Heart left ventricle (tissue), 16 donors: ENCODE data around the gene NTHL1. TPM values are rescaled to one million over a fixed set of nuclear protein-coding genes. Genes with fewer than 3 reads are reported as not detected.

ENCODE experiments used
- ATAC-seq, 4 donors: fragments of 200-7000 bp; cut with Tn5 transposase; one replicate each; pipeline ENCODE4 v1.9.1; 2020 to 2022; ENCODE audit warnings: moderate library complexity in 4 of 4, mild to moderate bottlenecking in 3 of 4, moderate number of reproducible peaks in 1 of 4
- DNase-seq, 5 donors: peaks; one replicate each; pipeline ENCODE4 v3.0.0-alpha.2; 2020
- H3K27ac ChIP-seq, 12 donors: fragments of 200-600 bp; sonication (generic) in 4 of 12; one replicate each; pipeline versions ENCODE4 v1.5.0 to v1.8.0; 2016 to 2022; ENCODE audit warnings: mild to moderate bottlenecking in 2 of 12
- H3K27me3 ChIP-seq, 9 donors: fragments of 200-600 bp; sonication (generic) in 2 of 9; one replicate each; pipeline versions ENCODE4 v1.5.1 to v1.8.0; 2016 to 2022; ENCODE audit warnings: mild to moderate bottlenecking in 3 of 9
- H3K36me3 ChIP-seq, 9 donors: fragments of 200-600 bp; sonication (generic) in 2 of 9; one replicate each; pipeline versions ENCODE4 v1.5.0 to v1.8.0; 2018 to 2022; ENCODE audit warnings: mild to moderate bottlenecking in 2 of 9
- H3K4me1 ChIP-seq, 12 donors: fragments of 200-600 bp; sonication (generic) in 4 of 12; one replicate each; pipeline versions ENCODE4 v1.5.0 to v1.8.0; 2016 to 2022; ENCODE audit warnings: mild to moderate bottlenecking in 3 of 12
- H3K4me3 ChIP-seq, 12 donors: fragments of 200-600 bp; sonication (generic) in 4 of 12; one replicate each; pipeline versions ENCODE4 v1.5.0 to v1.8.0; 2017 to 2022; ENCODE audit warnings: mild to moderate bottlenecking in 9 of 12, moderate library complexity in 4 of 12
- H3K9me3 ChIP-seq, 12 donors: fragments of 200-600 bp; sonication (generic) in 4 of 12; one replicate each; pipeline versions ENCODE4 v1.5.0 to v1.8.0; 2016 to 2022; ENCODE audit warnings: mild to moderate bottlenecking in 1 of 12
- CTCF ChIP-seq, 12 donors: fragments of 200-600 bp; sonication (generic) in 4 of 12; IDR thresholded peaks; one replicate each; pipeline versions ENCODE4 v1.5.0 to v1.8.0; 2018 to 2022; ENCODE audit warnings: antibody characterized with exemption in 12 of 12, mild to moderate bottlenecking in 5 of 12
- POLR2A ChIP-seq, 2 donors: fragments of 450-650 bp; IDR thresholded peaks; one replicate each; pipeline ENCODE4 v1.6.1; 2017; ENCODE audit warnings: antibody characterized with exemption in 2 of 2, mild to moderate bottlenecking in 2 of 2, moderate library complexity in 2 of 2
- WGBS, 4 donors: extraction: QIAGEN DNeasy Blood & Tissue Kit in 2 of 4; methylation state at CpG; one replicate each; pipeline versions ENCODE4 v1.1.5 to v1.1.7; 2013 to 2018; 5-methylcytosine and 5-hydroxymethylcytosine counted together
- intact Hi-C, 10 donors: fragments of 100-400 bp; cut with DNase I; formaldehyde crosslinking; loops; one replicate each; pipeline versions ENCODE4 v1.11.1 to v1.14.2; 2022
- polyA plus RNA-seq, 2 donors: library from polyadenylated mRNA; stranded (reverse); fragments of 200-250 nt; gene quantifications; one replicate each; pipeline ENCODE4 v1.2.3, GENCODE V29; 2013
- total RNA-seq, 9 donors: library from RNA; depleted of rRNA in 2 of 9; stranded (reverse); fragments of >200 nt in 2 of 9; fragmentation: NEBNext Ultra II Directional in 3 of 9; extraction: Animal tissue kit (Norgen Biotek cat#: 25700) in 3 of 9; gene quantifications; one replicate each; pipeline versions ENCODE4 v1.1.0 to v1.2.4, GENCODE V29; 2016 to 2023
- donor health status: ischemic (EF 13 %, LVEDD 7.1; RV severe dilation, severe dysfunction).
- donor health status: healthy with polysubstance abuse.
- donor health status: DM: no; HTN: yes; CAD: no.
- donor health status: DM: no; HTN: no; CAD: no.
- donor health status: ischemic (EF 25% LVEDD 6.9; RV normal size, moderate dysfunction).
- donor health status: ischemic (EF 25% LVEDD 5.7; RV mildly dilated, moderate dysfunction).
- donor health status: healthy.
- donor health status: DM: yes; HTN: yes; CAD: no.
- donor health status: ischemic (EF 35%, LVEDD 5.7; RV mildly dilated, moderate dysfunction).
- donor health status: nonischemic (EF 11% LVEDD 7.7; RV severe dilation, severe dysfunction).
- donor health status: DM: yes; HTN: yes; CAD: no.
- donor health status: PGD.
- donor health status: ischemic (EF 29% LVEDD 5.4; RV normal size, mild dysfunction).
- donor health status: nonischemic (EF 23%, LVEDD 6.1; RV moderate dilation, normal function).

The NTHL1 gene
- total and polyA plus RNA-seq, 11 donors = 9.0 to 32.3 (median 12.2) TPM

- no peaks in the 10 kb centered on the region for H3K9me3 ChIP-seq
- H3K36me3 ChIP-seq = peaks cover 0 to 38% (median 7%) of the 10 kb centered on the region in 9 donors
- DNase-seq (no peak), ATAC-seq (no peak)
- TF ChIP-seq CTCF (IDR thresholded peaks at IDR 0.05) (no peak), POLR2A (IDR thresholded peaks at IDR 0.05) (no peak)
- whole genome bisulfite sequencing, 4 donors = 63 to 77% (median 73%) methylated on average over 5 to 11 of the region's 11 CpGs
- H3K27ac ChIP-seq = peak overlapping the region; percentile 81 to 98 (median 92)
- peaks cover 0 to 79% (median 38%) of the 10 kb centered on the region in 12 donors for H3K4me1 ChIP-seq
- intact Hi-C loops = no loop called here
- H3K4me3 ChIP-seq = peak overlapping the region; percentile 17 to 98 (median 84)
- peaks cover 0 to 17% (median 0%) of the 10 kb centered on the region in 9 donors for H3K27me3 ChIP-seq
Measured at GRCh38 chr16:2030036-2030435, 17.6 kb downstream of the NTHL1 start.

- Histone ChIP-seq H3K4me1 (peaks cover 0 to 81% (median 37%) of the 10 kb centered on the region in 12 donors), H3K27me3 (peaks cover 0 to 17% (median 0%) of the 10 kb centered on the region in 9 donors), H3K9me3 (no peaks in the 10 kb centered on the region), H3K36me3 (peaks cover 0 to 33% (median 7%) of the 10 kb centered on the region in 9 donors), H3K4me3 (peak overlapping the region; percentile 17 to 98 (median 84)), H3K27ac (peak overlapping the region; percentile 81 to 98 (median 92))
- WGBS, 4 donors = 57 to 71% (median 67%) methylated on average over 10 to 22 of the region's 22 CpGs
- ATAC-seq (no peak), DNase-seq (peak in 3 of 5 donors; percentile 32 to 50 (median 40))
- TF ChIP-seq CTCF (IDR thresholded peaks at IDR 0.05) = no peak
- TF ChIP-seq POLR2A (IDR thresholded peaks at IDR 0.05) = no peak
- intact Hi-C loops = loop anchor here in 3 of 10 donors (2.0 to 10.0 kb wide), 2 partner anchors 17 to 55 kb away; partner anchors contain the start of genes NTHL1 (in 1 of the 3) and TSC2 (in 1 of the 3)
Measured at GRCh38 chr16:2029350-2029749, 18.3 kb downstream of the NTHL1 start.

GRCh38 chr16:2028620-2029220 is 18.9 kb downstream of the NTHL1 start:
- Histone ChIP-seq H3K4me3 (peak overlapping the region; percentile 17 to 98 (median 84)), H3K36me3 (peaks cover 0 to 29% (median 7%) of the 10 kb centered on the region in 9 donors), H3K9me3 (no peaks in the 10 kb centered on the region), H3K4me1 (peaks cover 0 to 83% (median 40%) of the 10 kb centered on the region in 12 donors), H3K27ac (peak overlapping the region; percentile 3 to 98 (median 92)), H3K27me3 (peaks cover 0 to 17% (median 0%) of the 10 kb centered on the region in 9 donors)
- TF ChIP-seq POLR2A (IDR thresholded peaks at IDR 0.05) = no peak
- no peak for TF ChIP-seq CTCF (IDR thresholded peaks at IDR 0.05)
- WGBS, 4 donors = 51 to 70% (median 66%) methylated on average over 9 to 18 of the region's 18 CpGs
- no peak for ATAC-seq
- intact Hi-C loops = loop anchor here in 3 of 10 donors (2.0 to 10.0 kb wide), 2 partner anchors 18 to 56 kb away; partner anchors contain the start of genes NTHL1 (in 1 of the 3) and TSC2 (in 1 of the 3)
- DNase-seq = peak in 1 of 5 donors; percentile 8

- intact Hi-C loops = loop anchor here in 3 of 10 donors (2.0 to 10.0 kb wide), 2 partner anchors 19 to 57 kb away; partner anchors contain the start of genes NTHL1 (in 1 of the 3) and TSC2 (in 1 of the 3)
- ATAC-seq (no peak), DNase-seq (peak in 2 of 5 donors; percentile 7 to 21)
- Histone ChIP-seq H3K9me3 (no peaks in the 10 kb centered on the region), H3K36me3 (peaks cover 0 to 28% (median 7%) of the 10 kb centered on the region in 9 donors), H3K27me3 (peaks cover 0 to 17% (median 0%) of the 10 kb centered on the region in 9 donors), H3K4me1 (peaks cover 0 to 82% (median 41%) of the 10 kb centered on the region in 12 donors), H3K4me3 (peak overlapping the region; percentile 70 to 98 (median 88)), H3K27ac (peak overlapping the region; percentile 3 to 98 (median 92))
- TF ChIP-seq CTCF (IDR thresholded peaks at IDR 0.05) = no peak
- no peak for TF ChIP-seq POLR2A (IDR thresholded peaks at IDR 0.05)
- WGBS, 4 donors = 59 to 75% (median 67%) methylated on average over 1 to 3 of the region's 3 CpGs
Measured at GRCh38 chr16:2028146-2028545, 19.5 kb downstream of the NTHL1 start.
